ENCODE data around the gene ALG9. TPM values are rescaled to one million over a fixed set of nuclear protein-coding genes. Genes with fewer than 3 reads are reported as not detected.

ALG9 gene
- polyA plus RNA-seq, 1 experiment = 40.0 TPM

GRCh38 chr11:111823629-111824028 is 47.8 kb downstream of the ALG9 start:
- CTCF ChIA-PET = interaction anchor here (0.9 to 1.9 kb wide), 5 partner anchors 10 to 237 kb away, joined by 3 to 6 read pairs (median 4); no protein-coding TSS in a partner anchor
- H3K27me3 ChIP-seq (ENCODE audit: control insufficient read depth, insufficient read depth, low read length) = no peaks in the 10 kb centered on the region
- DNase-seq (ENCODE audit: low read depth, low spot score) = no peak
- H3K27ac ChIP-seq (ENCODE audit: low read depth, low read length) = no peak overlapping the region
- no peak overlapping the region for H3K4me3 ChIP-seq (ENCODE audit: low read depth, low read length)
- no peak for TF ChIP-seq CTCF (IDR thresholded peaks at IDR 0.05; ENCODE audit: low read depth, low read length)
- H3K9me3 ChIP-seq (ENCODE audit: control insufficient read depth, insufficient read depth, low read length) = no peaks in the 10 kb centered on the region
- POLR2A ChIA-PET = no interaction called here

GRCh38 chr11:111823131-111823530 is 48.2 kb downstream of the ALG9 start:
- H3K27ac ChIP-seq (ENCODE audit: low read depth, low read length) = no peak overlapping the region
- no peak overlapping the region for H3K4me3 ChIP-seq (ENCODE audit: low read depth, low read length)
- ChIA-PET CTCF (interaction anchor here (0.6 to 1.9 kb wide), 6 partner anchors 11 to 237 kb away, joined by 3 to 6 read pairs (median 4); no protein-coding TSS in a partner anchor), POLR2A (no interaction called here)
- DNase-seq (ENCODE audit: low read depth, low spot score) = no peak
- TF ChIP-seq CTCF (IDR thresholded peaks at IDR 0.05; ENCODE audit: low read depth, low read length) = no peak
- no peaks in the 10 kb centered on the region for H3K9me3 ChIP-seq (ENCODE audit: control insufficient read depth, insufficient read depth, low read length)
- H3K27me3 ChIP-seq (ENCODE audit: control insufficient read depth, insufficient read depth, low read length) = no peaks in the 10 kb centered on the region

- Histone ChIP-seq H3K9me3 (ENCODE audit: control insufficient read depth, insufficient read depth, low read length) (no peaks in the 10 kb centered on the region), H3K4me3 (ENCODE audit: low read depth, low read length) (no peak overlapping the region), H3K27ac (ENCODE audit: low read depth, low read length) (peak overlapping the region; percentile 13), H3K27me3 (ENCODE audit: control insufficient read depth, insufficient read depth, low read length) (no peaks in the 10 kb centered on the region)
- ChIA-PET POLR2A (interaction anchor here (0.8 to 1.5 kb wide), 8 partner anchors 15 to 281 kb away, joined by 3 to 10 read pairs (median 3); partner anchors contain the start of gene PPP2R1B), CTCF (interaction anchor here (1.6 to 1.8 kb wide), 2 partner anchors 43 to 215 kb away, joined by 8 to 10 read pairs; no protein-coding TSS in a partner anchor)
- no peak for TF ChIP-seq CTCF (IDR thresholded peaks at IDR 0.05; ENCODE audit: low read depth, low read length)
- no peak for DNase-seq (ENCODE audit: low read depth, low spot score)
Measured at GRCh38 chr11:111819829-111820237, 51.5 kb downstream of the ALG9 start.

- CTCF ChIA-PET = interaction anchor here (1.6 to 1.8 kb wide), 2 partner anchors 42 to 215 kb away, joined by 8 to 10 read pairs; no protein-coding TSS in a partner anchor
- no peaks in the 10 kb centered on the region for H3K9me3 ChIP-seq (ENCODE audit: control insufficient read depth, insufficient read depth, low read length)
- POLR2A ChIA-PET = interaction anchor here (0.7 to 1.5 kb wide), 9 partner anchors 16 to 281 kb away, joined by 3 to 10 read pairs (median 3); partner anchors contain the start of gene PPP2R1B
Measured at GRCh38 chr11:111819161-111819828, 52.1 kb downstream of the ALG9 start.

More at GRCh38 chr11:111819161-111819828, 52.1 kb downstream of the ALG9 start:
- peak; percentile 73 for DNase-seq (ENCODE audit: low read depth, low spot score)
- Histone ChIP-seq H3K27ac (ENCODE audit: low read depth, low read length) (peak overlapping the region; percentile 13), H3K27me3 (ENCODE audit: control insufficient read depth, insufficient read depth, low read length) (no peaks in the 10 kb centered on the region), H3K4me3 (ENCODE audit: low read depth, low read length) (no peak overlapping the region)
- TF ChIP-seq CTCF (IDR thresholded peaks at IDR 0.05; ENCODE audit: low read depth, low read length) = no peak

Measured in AG04450 (cell line).